T-cell (primary cell): Measurements from ENCODE around the gene UQCC5. TPM values are rescaled to one million over a fixed set of nuclear protein-coding genes. Genes with fewer than 3 reads are reported as not detected.

Experiments
- ATAC-seq, 4 experiments: fragments of 200-7000 bp in 3 of 4; fragments of 150-1000 bp in 1 of 4; cut with Tn5 transposase; replicated peaks in 1 of 4; 1 replicate in 3 of 4; 2 replicates in 1 of 4; pipeline ENCODE4 v1.10.0; 2021; ENCODE audit warnings: moderate library complexity in 3 of 4, mild to moderate bottlenecking in 2 of 4, moderate number of reproducible peaks in 1 of 4
- CTCF ChIA-PET, 2 donors: fragments of 300-600 bp; sonication (Branson Sonifier 250); formaldehyde crosslinking; loops; one replicate each; lab custom pipeline; 2022; ENCODE audit warnings: antibody characterized with exemption in 2 of 2; lab: Charles Lee
- POLR2A ChIA-PET, 2 donors: fragments of 300-600 bp; sonication (Branson Sonifier 250); formaldehyde crosslinking; loops; one replicate each; lab custom pipeline; 2022; ENCODE audit warnings: antibody characterized with exemption in 2 of 2; lab: Charles Lee
- DNase-seq, 35 experiments: peaks; one replicate each; pipeline versions ENCODE4 v3.0.0 to v3.0.0-alpha.2; 2013 to 2023
- H3K27ac ChIP-seq: one replicate; pipeline ENCODE4 v1.5.1; 2013; ENCODE audit warnings: low read length
- H3K27me3 ChIP-seq, 2 experiments: replicated peaks in 1 of 2; 1 replicate in 1 of 2; 2 replicates in 1 of 2; pipeline versions ENCODE4 v1.6.1 to v1.7.0; 2013; ENCODE audit warnings: low read length in 1 of 2, mixed read lengths in 1 of 2; ENCODE audit not compliant: control insufficient read depth in 2 of 2, insufficient read depth in 2 of 2; ENCODE audit errors: extremely low read depth in 1 of 2
- H3K36me3 ChIP-seq, 2 donors: 1 replicate in 1 of 2; 2 replicates in 1 of 2; pipeline versions ENCODE4 v1.6.1 to v1.7.0; 2013; ENCODE audit warnings: low read length in 1 of 2; ENCODE audit not compliant: control insufficient read depth in 2 of 2, insufficient read depth in 1 of 2; ENCODE audit errors: extremely low read depth in 1 of 2
- H3K4me1 ChIP-seq, 2 experiments: 1 replicate in 1 of 2; 2 replicates in 1 of 2; pipeline versions ENCODE4 v1.6.1 to v1.7.0; 2013; ENCODE audit warnings: low read length in 2 of 2, mixed read lengths in 1 of 2; ENCODE audit not compliant: insufficient read depth in 2 of 2, control insufficient read depth in 1 of 2; ENCODE audit errors: extremely low read depth in 1 of 2
- H3K4me3 ChIP-seq, 2 donors: 1 replicate in 1 of 2; 2 replicates in 1 of 2; pipeline versions ENCODE4 v1.5.1 to v1.7.0; 2013; ENCODE audit warnings: mild to moderate bottlenecking in 2 of 2, low read length in 1 of 2, moderate library complexity in 1 of 2; ENCODE audit not compliant: control insufficient read depth in 1 of 2; ENCODE audit errors: extremely low read depth in 1 of 2
- H3K9me3 ChIP-seq: 2 replicates; pipeline ENCODE4 v1.7.0; 2013
- H3K27ac Mint-ChIP-seq, 2 donors: one replicate each; pipeline ENCODE4 v1.8.0; 2020 to 2021; ENCODE audit warnings: mild to moderate bottlenecking in 2 of 2, mixed read lengths in 2 of 2
- H3K27me3 Mint-ChIP-seq, 2 donors: one replicate each; pipeline ENCODE4 v1.8.0; 2021 to 2022; ENCODE audit warnings: mixed read lengths in 2 of 2
- H3K36me3 Mint-ChIP-seq: one replicate; pipeline ENCODE4 v1.8.0; 2021; ENCODE audit warnings: mixed read lengths
- H3K4me1 Mint-ChIP-seq, 3 donors: one replicate each; pipeline ENCODE4 v1.8.0; 2020 to 2022; ENCODE audit warnings: mixed read lengths in 3 of 3, mild to moderate bottlenecking in 1 of 3
- H3K4me3 Mint-ChIP-seq, 3 donors: one replicate each; pipeline ENCODE4 v1.8.0; 2020 to 2022; ENCODE audit warnings: mild to moderate bottlenecking in 3 of 3, mixed read lengths in 3 of 3, moderate library complexity in 3 of 3
- H3K9me3 Mint-ChIP-seq, 3 donors: one replicate each; pipeline ENCODE4 v1.8.0; 2020 to 2022; ENCODE audit warnings: mixed read lengths in 3 of 3
- WGBS: methylation state at CpG from one replicate; pipeline ENCODE4 v1.1.5; 2013; ENCODE audit warnings: missing lambda C conversion rate; ENCODE audit not compliant: insufficient coverage; 5-methylcytosine and 5-hydroxymethylcytosine counted together
- total RNA-seq, 35 experiments: library from RNA in 6 of 35; stranded (reverse) in 6 of 35; fragments of 120-200 nt in 1 of 35; gene quantifications; one replicate each; pipeline versions ENCODE4 v1.2.1 to v1.2.4 and lab custom pipeline; 2013 to 2026

Gene UQCC5
- total RNA-seq, 5 donors from 2014 or later (not counting 1 experiment from before 2014, with no cell fraction given) = 2.5 to 14.8 (median 9.8) TPM

DNA sequence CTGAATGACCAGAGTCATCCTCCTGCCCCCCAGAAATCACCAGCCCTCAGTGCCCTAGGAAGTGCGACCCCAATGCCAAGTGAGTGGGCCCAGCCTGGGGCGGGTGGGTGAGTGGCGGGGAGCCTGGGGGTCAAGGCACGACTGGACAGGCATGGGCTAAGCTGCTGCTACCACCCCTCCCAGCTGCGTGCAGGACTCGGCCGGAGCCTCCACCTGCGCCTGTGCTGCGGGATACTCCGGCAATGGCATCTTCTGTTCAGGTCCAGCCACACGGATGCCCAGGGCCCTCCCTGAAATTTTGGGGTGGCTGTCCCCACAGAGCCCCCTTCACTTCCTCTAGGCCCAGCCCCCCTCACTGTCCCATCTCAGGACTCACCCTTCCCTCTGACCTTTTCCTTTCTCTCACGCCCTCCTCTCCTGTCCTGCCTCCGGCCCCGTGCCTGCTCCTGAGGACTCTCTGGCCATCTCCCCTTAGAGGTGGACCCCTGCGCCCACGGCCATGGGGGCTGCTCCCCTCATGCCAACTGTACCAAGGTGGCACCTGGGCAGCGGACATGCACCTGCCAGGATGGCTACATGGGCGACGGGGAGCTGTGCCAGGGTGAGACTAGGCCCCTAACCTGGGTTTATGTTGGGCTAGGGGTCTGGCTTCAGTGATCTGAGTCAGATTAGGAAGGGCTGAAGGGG lies 19.8 kb upstream of the UQCC5 start:
- Mint-ChIP-seq H3K27me3 (no peaks in the 10 kb centered on the region), H3K9me3 (no peaks in the 10 kb centered on the region), H3K36me3 (no peaks in the 10 kb centered on the region), H3K4me1 (no peaks in the 10 kb centered on the region), H3K27ac (no peak overlapping the region), H3K4me3 (no peak overlapping the region)
- no peaks in the 10 kb centered on the region for H3K4me1 ChIP-seq
- WGBS = 89% methylated on average over 13 of the region's 19 CpGs
- H3K4me3 ChIP-seq = no peak overlapping the region
- no peak overlapping the region for H3K27ac ChIP-seq
- ChIA-PET CTCF (no interaction called here), POLR2A (no interaction called here)
- H3K9me3 ChIP-seq = no peaks in the 10 kb centered on the region
- H3K36me3 ChIP-seq = no peaks in the 10 kb centered on the region
- no peaks in the 10 kb centered on the region for H3K27me3 ChIP-seq
- no peak for ATAC-seq
- no peak for DNase-seq

DNA sequence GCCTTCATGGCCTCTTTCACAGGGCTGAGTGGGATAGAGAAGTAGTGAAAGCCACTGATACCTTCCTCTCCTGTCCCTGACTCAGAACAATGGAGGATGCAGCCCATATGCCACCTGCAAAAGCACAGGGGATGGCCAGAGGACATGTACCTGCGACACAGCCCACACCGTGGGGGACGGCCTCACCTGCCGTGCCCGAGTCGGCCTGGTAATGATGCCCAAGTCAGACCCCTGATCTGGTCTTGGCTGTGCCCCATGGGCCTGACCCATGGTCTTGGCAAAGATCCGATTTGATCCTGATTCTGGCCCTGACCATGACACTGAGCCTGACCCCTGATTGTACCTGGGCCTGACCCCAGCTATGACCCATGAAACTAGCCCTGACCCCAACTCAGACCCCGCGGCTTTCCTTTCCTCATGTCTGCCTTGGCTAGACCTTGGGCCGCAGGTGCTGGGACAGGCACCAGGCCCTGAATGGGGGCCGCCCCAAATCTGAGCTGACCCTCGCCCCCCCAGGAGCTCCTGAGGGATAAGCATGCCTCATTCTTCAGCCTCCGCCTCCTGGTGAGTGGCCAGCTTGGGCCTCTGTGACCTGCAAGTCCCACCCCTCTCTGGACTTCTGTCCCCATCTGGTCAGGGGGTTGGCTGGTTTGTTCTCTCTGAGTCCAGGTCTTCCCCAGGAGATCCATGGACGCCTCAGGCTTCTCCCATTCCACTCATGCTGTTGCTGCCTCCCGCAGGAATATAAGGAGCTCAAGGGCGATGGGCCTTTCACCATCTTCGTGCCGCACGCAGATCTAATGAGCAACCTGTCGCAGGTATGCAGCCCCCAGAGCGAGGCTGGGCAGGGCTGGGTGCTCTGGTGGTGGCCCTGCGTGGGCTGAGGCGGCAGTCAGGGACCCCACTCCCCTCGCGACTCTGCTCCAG lies 18.3 kb upstream of the UQCC5 start:
- POLR2A ChIA-PET = no interaction called here
- no peaks in the 10 kb centered on the region for H3K27me3 ChIP-seq
- no peak for DNase-seq

DNA sequence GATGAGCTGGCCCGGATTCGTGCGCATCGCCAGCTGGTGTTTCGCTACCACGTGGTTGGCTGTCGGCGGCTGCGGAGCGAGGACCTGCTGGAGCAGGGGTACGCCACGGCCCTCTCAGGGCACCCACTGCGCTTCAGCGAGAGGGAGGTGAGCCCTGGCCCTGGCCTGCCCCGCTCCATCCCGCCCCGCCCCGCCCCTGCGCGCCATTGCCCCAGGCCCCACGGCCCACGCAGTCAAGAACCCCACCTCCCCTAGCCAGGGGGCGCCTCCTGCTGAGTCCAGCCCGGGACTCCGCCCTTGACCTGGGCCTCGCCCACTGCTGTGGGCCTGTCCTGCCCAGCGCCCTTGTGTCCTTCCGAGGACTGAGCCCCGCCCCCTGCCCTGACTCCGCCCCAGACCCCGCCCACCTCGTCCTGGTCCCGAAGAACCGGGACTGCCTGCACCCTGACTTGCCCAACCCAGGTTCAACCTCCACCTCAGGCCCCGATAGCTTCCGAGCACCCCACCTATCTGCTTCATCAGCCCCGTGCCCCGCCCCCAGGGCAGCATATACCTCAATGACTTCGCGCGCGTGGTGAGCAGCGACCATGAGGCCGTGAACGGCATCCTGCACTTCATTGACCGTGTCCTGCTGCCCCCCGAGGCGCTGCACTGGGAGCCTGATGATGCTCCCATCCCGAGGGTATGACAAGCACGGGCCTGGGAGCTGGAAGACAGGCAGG lies 17.5 kb upstream of the UQCC5 start:
- 92% methylated on average over 42 of the region's 50 CpGs for WGBS
- Histone ChIP-seq H3K4me3 (no peak overlapping the region), H3K4me1 (no peaks in the 10 kb centered on the region), H3K27ac (no peak overlapping the region), H3K36me3 (no peaks in the 10 kb centered on the region), H3K27me3 (no peaks in the 10 kb centered on the region), H3K9me3 (no peaks in the 10 kb centered on the region)
- Mint-ChIP-seq H3K9me3 (no peaks in the 10 kb centered on the region), H3K4me3 (no peak overlapping the region), H3K27me3 (no peaks in the 10 kb centered on the region), H3K36me3 (no peaks in the 10 kb centered on the region), H3K4me1 (no peaks in the 10 kb centered on the region), H3K27ac (no peak overlapping the region)
- CTCF ChIA-PET = no interaction called here
- DNase-seq = no peak
- ATAC-seq = no peak
- POLR2A ChIA-PET = no interaction called here

More for the DNA sequence above, 18.3 kb upstream of the UQCC5 start:
- no peaks in the 10 kb centered on the region for H3K27me3 Mint-ChIP-seq
- no peak overlapping the region for H3K4me3 Mint-ChIP-seq
- no peaks in the 10 kb centered on the region for H3K36me3 Mint-ChIP-seq
- ATAC-seq = no peak
- CTCF ChIA-PET = no interaction called here
- no peak overlapping the region for H3K27ac Mint-ChIP-seq
- Histone ChIP-seq H3K9me3 (no peaks in the 10 kb centered on the region), H3K4me3 (no peak overlapping the region), H3K27ac (no peak overlapping the region), H3K36me3 (no peaks in the 10 kb centered on the region), H3K4me1 (no peaks in the 10 kb centered on the region)
- no peaks in the 10 kb centered on the region for H3K4me1 Mint-ChIP-seq
- 91% methylated on average over 22 of the region's 25 CpGs for whole genome bisulfite sequencing
- no peaks in the 10 kb centered on the region for H3K9me3 Mint-ChIP-seq

DNA sequence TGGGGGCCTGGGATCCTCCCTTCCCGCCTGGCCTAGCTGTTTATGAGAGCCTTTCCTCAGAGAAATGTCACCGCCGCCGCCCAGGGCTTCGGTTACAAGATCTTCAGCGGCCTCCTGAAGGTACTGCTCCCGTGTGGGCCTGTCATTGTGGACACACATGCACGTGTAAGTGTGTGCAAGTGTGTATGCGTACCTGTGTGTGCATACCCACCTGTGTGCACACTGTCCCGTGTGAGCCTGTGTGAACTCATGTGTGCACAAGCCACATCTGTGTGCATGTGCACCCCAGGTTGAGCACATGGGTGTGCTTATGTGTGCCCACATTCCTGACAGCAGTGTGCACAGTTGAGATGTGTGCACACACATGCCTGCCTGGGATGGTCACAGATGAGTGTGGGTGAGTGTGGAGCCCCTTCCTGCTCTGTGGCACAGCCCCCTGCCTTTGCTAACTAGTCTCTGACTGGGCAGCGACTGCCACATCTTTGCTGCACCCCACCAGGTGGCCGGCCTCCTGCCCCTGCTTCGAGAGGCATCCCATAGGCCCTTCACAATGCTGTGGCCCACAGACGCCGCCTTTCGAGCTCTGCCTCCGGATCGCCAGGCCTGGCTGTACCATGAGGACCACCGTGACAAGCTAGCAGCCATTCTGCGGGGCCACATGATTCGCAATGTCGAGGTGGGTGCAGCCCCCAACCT lies 16.8 kb upstream of the UQCC5 start:
- H3K4me3 ChIP-seq = no peak overlapping the region
- WGBS = 91% methylated on average over 21 of the region's 22 CpGs
- no peak overlapping the region for H3K27ac ChIP-seq
- H3K36me3 ChIP-seq = no peaks in the 10 kb centered on the region
- no peaks in the 10 kb centered on the region for H3K27me3 ChIP-seq
- no peaks in the 10 kb centered on the region for H3K4me1 ChIP-seq
- Mint-ChIP-seq H3K27ac (no peak overlapping the region), H3K4me3 (no peak overlapping the region), H3K4me1 (no peaks in the 10 kb centered on the region), H3K9me3 (no peaks in the 10 kb centered on the region), H3K27me3 (no peaks in the 10 kb centered on the region), H3K36me3 (no peaks in the 10 kb centered on the region)
- H3K9me3 ChIP-seq = no peaks in the 10 kb centered on the region
- ATAC-seq (no peak), DNase-seq (no peak)
- CTCF ChIA-PET = no interaction called here
- POLR2A ChIA-PET = no interaction called here

DNA sequence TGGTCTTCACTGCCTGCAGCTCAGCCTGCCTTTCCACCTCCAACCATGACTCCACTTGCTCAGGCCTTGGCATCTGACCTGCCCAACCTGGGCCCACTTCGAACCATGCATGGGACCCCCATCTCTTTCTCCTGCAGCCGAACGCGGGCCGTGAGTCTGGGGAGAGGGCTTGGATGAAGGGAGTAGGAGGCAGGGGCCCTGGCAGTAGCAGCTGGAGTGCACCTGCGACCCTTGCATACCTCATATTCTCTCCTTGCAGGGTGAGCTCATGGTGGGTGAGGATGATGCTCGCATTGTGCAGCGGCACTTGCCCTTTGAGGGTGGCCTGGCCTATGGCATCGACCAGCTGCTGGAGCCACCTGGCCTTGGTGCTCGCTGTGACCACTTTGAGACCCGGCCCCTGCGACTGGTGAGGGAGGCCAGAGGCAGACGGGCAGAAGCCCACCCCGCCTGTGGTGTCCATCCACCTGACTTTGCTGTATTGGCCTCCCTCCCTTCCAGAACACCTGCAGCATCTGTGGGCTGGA lies 16.2 kb upstream of the UQCC5 start:
- Histone ChIP-seq H3K9me3 (no peaks in the 10 kb centered on the region), H3K4me1 (no peaks in the 10 kb centered on the region), H3K27me3 (no peaks in the 10 kb centered on the region), H3K4me3 (no peak overlapping the region), H3K36me3 (no peaks in the 10 kb centered on the region), H3K27ac (no peak overlapping the region)
- Mint-ChIP-seq H3K4me3 (no peak overlapping the region), H3K27ac (no peak overlapping the region), H3K4me1 (no peaks in the 10 kb centered on the region), H3K9me3 (no peaks in the 10 kb centered on the region), H3K27me3 (no peaks in the 10 kb centered on the region), H3K36me3 (no peaks in the 10 kb centered on the region)
- DNase-seq (no peak), ATAC-seq (no peak)
- ChIA-PET POLR2A (interaction anchor here in 1 of 2 donors (0.7 kb wide), 1 partner anchor 170 kb away, joined by 6 read pairs; no protein-coding TSS in a partner anchor), CTCF (interaction anchor here in 1 of 2 donors (0.6 kb wide), 1 partner anchor 238 kb away, joined by 3 read pairs; no protein-coding TSS in a partner anchor)
- WGBS = 70% methylated on average over 8 of the region's 14 CpGs
